Hematopoietic multipotent progenitor cell treated with erythropoietin and hydrocortisone succinate and interleukin-3 and kit ligand, for 17 days (in vitro differentiated cells): Measurements from ENCODE around the gene NLRP3.

ENCODE experiments used
- DNase-seq: peaks from one replicate; pipeline ENCODE4 v3.0.0-alpha.2; 2015; ENCODE audit warnings: low spot score

The NLRP3 gene

DNA sequence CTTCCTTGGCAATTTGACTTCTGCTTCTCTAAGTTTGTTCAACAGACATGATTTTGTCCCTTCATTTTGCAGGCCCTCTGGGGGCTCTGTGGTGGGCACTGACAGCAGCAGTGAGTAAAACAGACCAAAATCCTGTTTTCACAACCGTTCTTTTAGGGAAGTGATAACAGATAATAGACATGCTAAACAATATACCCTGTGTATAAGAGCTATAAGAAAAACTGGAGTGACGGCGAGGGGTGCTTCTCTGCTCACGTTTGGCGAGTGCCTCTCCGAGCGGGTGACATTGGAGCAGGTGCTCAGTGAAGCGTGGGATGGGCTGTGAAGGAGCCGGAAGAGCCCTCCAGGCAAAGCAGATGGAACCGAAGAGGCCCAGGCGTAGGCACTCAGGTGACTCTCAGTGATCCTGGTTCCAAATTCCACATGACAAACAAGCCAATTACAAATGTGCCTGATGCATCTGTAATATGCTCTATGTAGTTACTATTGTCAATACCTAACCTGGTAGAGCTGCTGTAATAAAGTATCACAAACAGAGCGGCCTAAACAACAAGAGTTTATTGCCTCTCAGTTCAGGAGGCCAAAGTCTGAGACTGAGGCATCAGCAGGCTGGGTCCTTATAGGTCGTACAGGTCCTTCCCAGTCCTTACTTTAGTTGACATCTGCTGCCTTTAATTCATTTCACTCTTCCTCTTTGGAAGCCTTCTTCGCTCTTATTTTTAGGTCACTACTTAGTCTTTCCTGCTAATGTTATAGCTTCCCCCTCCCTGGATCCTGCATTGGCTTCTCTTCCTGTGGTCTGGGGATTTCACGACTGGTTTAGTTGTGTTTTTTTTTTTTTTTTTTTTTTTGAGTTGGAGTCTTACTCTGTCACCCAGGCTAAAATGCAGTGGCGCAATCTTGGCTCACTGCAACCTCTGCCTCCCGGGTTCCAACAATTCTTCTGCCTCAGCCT, 21.9 kb downstream of the NLRP3 start:
- DNase-seq = no peak

DNA sequence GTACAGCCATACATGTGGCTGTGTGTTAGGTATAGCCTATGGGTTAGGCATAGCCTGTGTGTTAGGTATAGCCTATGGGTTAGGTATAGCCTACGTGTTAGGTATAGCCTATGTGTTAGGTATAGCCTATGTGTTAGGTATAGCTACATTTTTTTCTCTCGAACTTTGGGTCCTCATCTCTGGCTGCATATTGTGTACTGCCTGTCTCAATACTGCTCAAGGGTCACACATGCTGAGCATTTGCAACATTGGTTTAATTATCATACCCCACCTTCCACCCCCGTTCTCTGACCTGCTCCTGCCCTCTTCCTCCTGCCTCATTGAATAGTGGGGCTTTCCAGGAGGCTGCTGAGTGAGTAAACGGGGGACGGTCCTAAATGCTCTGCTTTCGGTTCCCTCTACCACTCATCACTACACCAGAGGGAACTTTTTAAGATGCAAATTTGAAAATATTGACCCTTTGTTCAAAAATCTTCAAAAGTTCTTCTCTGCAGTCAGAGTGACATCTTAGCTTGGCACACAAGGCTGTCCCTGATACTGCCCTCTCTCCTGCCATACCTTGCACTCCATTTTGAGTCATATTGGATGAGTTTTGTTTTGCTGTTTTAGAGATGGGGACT, 24.1 kb downstream of the NLRP3 start:
- no peak for DNase-seq

DNA sequence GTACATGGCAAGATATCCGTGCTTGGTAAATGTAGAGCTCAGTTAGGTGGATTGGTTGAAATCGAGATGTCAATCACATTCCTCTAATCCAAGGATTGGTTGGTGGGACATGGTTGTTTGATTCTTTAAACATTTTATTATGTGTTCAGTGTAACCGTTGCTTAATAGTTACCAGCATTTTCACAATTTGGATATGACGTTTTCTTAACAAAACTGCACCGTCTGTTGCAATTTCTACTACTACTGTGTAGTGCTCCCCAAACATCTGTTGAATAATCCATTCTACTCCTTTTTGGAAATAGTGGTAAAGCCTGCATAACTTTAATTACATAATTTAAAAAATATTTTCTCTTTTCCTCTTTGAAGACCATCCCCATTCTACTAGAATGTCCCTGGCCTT, 25.6 kb downstream of the NLRP3 start:
- no peak for DNase-seq

DNA sequence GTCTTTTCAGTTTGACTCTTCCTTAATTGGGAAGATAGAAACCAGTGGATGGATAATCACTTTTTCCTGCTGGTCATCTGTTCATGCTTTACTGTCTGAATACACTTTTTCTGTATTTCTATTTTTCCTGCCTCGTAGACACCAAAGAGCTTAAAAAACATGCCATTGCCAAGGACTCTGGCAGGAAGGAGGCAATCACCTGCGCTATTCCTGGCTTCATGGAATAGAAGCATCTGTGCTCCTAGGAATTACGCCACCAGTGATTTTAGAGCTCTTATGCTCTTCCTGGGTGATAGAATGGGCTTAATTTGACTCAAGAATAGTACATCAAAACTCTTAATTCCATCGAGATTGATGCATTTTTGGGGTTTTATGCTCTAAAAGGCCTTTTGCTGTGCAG, 26.2 kb downstream of the NLRP3 start:
- DNase-seq = no peak

DNA sequence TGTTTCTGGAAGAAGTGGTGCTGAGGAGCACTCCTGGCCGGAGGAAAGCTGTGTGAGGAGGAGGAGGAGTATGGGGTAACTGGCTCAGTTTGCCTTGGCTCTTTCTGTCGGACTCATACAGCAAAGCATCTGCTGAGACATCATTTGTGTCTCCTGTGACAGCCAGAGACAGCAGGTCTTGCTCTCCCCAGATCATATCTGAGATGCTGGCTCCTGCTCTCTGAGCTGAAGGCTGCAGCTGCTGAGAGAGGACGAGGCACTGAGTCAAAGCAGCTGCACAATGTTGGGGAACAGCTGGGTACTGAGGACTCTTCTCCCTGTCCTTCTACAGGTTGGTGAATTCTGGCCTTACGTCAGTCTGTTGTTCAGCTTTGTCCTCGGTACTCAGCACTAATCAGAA, 27.7 kb downstream of the NLRP3 start:
- no peak for DNase-seq

DNA sequence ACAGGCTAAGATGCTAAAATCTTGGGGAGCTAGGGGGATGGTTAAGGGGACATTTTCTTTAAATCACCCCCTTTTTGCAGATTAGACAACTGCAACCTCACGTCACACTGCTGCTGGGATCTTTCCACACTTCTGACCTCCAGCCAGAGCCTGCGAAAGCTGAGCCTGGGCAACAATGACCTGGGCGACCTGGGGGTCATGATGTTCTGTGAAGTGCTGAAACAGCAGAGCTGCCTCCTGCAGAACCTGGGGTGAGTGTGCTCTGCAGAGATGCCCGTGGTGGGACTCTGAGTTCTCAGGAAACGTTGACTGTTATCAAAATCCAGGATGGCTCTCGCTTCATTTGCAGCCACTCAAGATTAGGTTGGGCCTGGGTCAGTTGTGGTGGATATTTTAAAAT, 28.6 kb downstream of the NLRP3 start:
- DNase-seq = no peak

- DNase-seq = no peak
These were observed 29.8 kb downstream of the NLRP3 start for GRCh38 chr1:247445526-247446356.

- DNase-seq = no peak
These were observed 31.4 kb downstream of the NLRP3 start for GRCh38 chr1:247447162-247447909.

- DNase-seq = no peak
These were observed 32.3 kb downstream of the NLRP3 start for GRCh38 chr1:247448107-247448791.

- DNase-seq = no peak
These were observed 35.5 kb downstream of the NLRP3 start for GRCh38 chr1:247451388-247452010.

- no peak for DNase-seq
These were observed 36.6 kb downstream of the NLRP3 start for GRCh38 chr1:247452447-247453039.

DNA sequence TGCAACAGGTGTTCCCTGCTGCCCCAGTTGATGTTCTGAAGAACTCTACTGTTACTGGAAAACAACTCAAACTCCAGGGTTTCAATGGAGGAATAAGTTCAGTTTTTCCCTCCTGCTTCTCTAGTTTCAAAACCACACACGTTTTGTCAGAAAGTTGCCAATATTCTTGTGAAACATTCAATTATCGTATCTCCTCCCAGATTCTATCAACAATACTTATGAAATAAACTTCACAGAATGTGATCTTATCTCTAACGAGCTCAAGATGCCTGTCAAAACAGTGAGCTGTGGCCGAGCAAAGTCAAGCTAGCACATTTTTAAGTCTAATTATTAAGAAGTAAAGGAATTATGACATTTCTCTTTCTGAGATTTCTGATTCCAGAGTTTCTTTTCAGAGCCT, 37.3 kb downstream of the NLRP3 start:
- no peak for DNase-seq

- DNase-seq = no peak
These were observed 38.0 kb downstream of the NLRP3 start for GRCh38 chr1:247453997-247454396.

DNA sequence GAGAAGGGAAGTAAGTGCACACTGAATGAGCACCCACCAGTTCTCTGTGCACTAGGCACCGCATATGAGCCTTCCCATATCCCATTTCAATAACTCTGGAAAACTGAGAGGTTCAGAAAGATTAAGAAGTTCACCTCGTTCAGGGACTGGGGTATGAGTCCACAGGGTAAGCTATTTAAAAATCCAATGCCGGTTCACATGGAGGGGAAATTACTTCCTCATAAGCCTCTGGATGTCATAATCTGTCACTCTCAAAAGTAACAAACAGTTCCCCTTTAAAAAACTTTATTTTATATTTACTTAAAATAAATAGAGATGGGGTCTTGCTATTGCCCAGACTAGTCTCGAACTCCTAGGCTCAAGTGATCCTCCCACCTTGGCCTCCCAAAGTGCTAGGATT, 40.0 kb downstream of the NLRP3 start:
- DNase-seq = no peak

GRCh38 chr1:247456914-247457639, 41.1 kb downstream of the NLRP3 start:
- no peak for DNase-seq

DNA sequence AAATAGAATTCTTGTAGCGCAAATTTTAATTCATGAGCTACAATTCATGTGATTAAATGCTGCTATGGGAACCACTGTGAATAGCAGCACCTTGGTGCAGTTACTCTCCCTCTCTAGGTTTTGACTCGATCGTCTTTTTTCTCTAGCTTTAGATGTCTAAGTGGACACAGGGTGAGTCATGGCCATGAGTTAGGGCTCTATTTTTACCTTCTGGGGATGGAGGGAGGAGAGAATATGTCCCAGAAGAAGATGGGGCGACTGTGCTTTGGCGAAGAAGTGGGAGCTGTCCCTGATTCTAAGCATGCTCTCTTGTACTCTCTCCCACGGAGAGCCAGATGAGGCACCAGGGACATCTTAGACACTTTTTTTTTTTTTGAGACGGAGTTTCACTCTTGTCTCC, 43.5 kb downstream of the NLRP3 start:
- DNase-seq = no peak

GRCh38 chr1:247465796-247466195, 49.8 kb downstream of the NLRP3 start:
- DNase-seq = no peak

- no peak for DNase-seq
These were observed 51.2 kb downstream of the NLRP3 start for GRCh38 chr1:247467129-247467528.

- no peak for DNase-seq
These were observed 52.6 kb downstream of the NLRP3 start for GRCh38 chr1:247468481-247469140.
